Measurements from ENCODE around the gene FAM47E. TPM values are rescaled to one million over a fixed set of nuclear protein-coding genes. Genes with fewer than 3 reads are reported as not detected.

FAM47E gene
- total RNA-seq, 3 donors from 2014 or later (not counting 1 experiment from before 2014, with no cell fraction given): 0.21 to 0.85 TPM; not detected in 1

- H3K4me3 Mint-ChIP-seq: no peak overlapping the region
- peaks cover 2% of the 10 kb centered on the region for H3K36me3 Mint-ChIP-seq
- H3K4me1 ChIP-seq (ENCODE audit: control insufficient read depth, insufficient read depth, low read length): peaks cover 2% of the 10 kb centered on the region
- peaks cover 43 to 69% of the 10 kb centered on the region in 2 donors for H3K27me3 Mint-ChIP-seq (ENCODE audit: low read depth in 2 of 2)
- H3K4me1 Mint-ChIP-seq: peaks cover 3% of the 10 kb centered on the region in 2 donors
- H3K9me3 ChIP-seq (ENCODE audit: control insufficient read depth, insufficient read depth, low read length): no peaks in the 10 kb centered on the region
- no peak for TF ChIP-seq CTCF (IDR thresholded peaks at IDR 0.05)
- H3K4me3 ChIP-seq (ENCODE audit: low read length): no peak overlapping the region
- WGBS (ENCODE audit: insufficient coverage): 71% methylated on average over 1 of the region's 1 CpG
- H3K27me3 ChIP-seq (ENCODE audit: control insufficient read depth, insufficient read depth, low read length): peaks cover 27% of the 10 kb centered on the region
- H3K9me3 Mint-ChIP-seq: no peaks in the 10 kb centered on the region
- intact Hi-C loops (cut with micrococcal nuclease): no loop called here
- ATAC-seq: no peak
- no peak for DNase-seq
- H3K27ac Mint-ChIP-seq: no peak overlapping the region
- H3K36me3 ChIP-seq (ENCODE audit: control insufficient read depth, insufficient read depth, low read length): no peaks in the 10 kb centered on the region
- H3K27ac ChIP-seq (ENCODE audit: low read length): no peak overlapping the region
Observed at GRCh38 chr4:76246025-76246424, 5.5 kb upstream of the FAM47E start.

- intact Hi-C loops (cut with micrococcal nuclease): no loop called here
- H3K27me3 Mint-ChIP-seq (ENCODE audit: low read depth in 2 of 2): peaks cover 46 to 70% of the 10 kb centered on the region in 2 donors
Observed at GRCh38 chr4:76246852-76247251, 4.7 kb upstream of the FAM47E start.

GRCh38 chr4:76250962-76251361, 559 bp upstream of the FAM47E start:
- Histone ChIP-seq H3K4me1 (ENCODE audit: control insufficient read depth, insufficient read depth, low read length) (peaks cover 12% of the 10 kb centered on the region), H3K27ac (ENCODE audit: low read length) (no peak overlapping the region), H3K4me3 (ENCODE audit: low read length) (no peak overlapping the region), H3K36me3 (ENCODE audit: control insufficient read depth, insufficient read depth, low read length) (no peaks in the 10 kb centered on the region), H3K27me3 (ENCODE audit: control insufficient read depth, insufficient read depth, low read length) (peaks cover 34% of the 10 kb centered on the region), H3K9me3 (ENCODE audit: control insufficient read depth, insufficient read depth, low read length) (no peaks in the 10 kb centered on the region)
- Mint-ChIP-seq H3K27ac (peak overlapping the region; percentile 29 to 41), H3K36me3 (no peaks in the 10 kb centered on the region), H3K4me3 (peak overlapping the region; percentile 79), H3K27me3 (ENCODE audit: low read depth in 2 of 2) (peaks cover 60 to 92% of the 10 kb centered on the region in 2 donors), H3K4me1 (peaks cover 8 to 13% of the 10 kb centered on the region in 2 donors), H3K9me3 (no peaks in the 10 kb centered on the region)
- DNase-seq (peak in 1 of 2 donors; percentile 6), ATAC-seq (no peak)
- no peak for TF ChIP-seq CTCF (IDR thresholded peaks at IDR 0.05)
- intact Hi-C loops (cut with micrococcal nuclease): loop anchor here (5.0 kb wide), 1 partner anchor 39 kb away; the partner anchor contains the start of gene SCARB2
- WGBS (ENCODE audit: insufficient coverage): 29% methylated on average over 6 of the region's 6 CpGs

More at GRCh38 chr4:76246852-76247251, 4.7 kb upstream of the FAM47E start:
- H3K4me1 Mint-ChIP-seq: peaks cover 8 to 11% of the 10 kb centered on the region in 2 donors
- Histone ChIP-seq H3K9me3 (ENCODE audit: control insufficient read depth, insufficient read depth, low read length) (no peaks in the 10 kb centered on the region), H3K27ac (ENCODE audit: low read length) (no peak overlapping the region), H3K4me3 (ENCODE audit: low read length) (no peak overlapping the region), H3K27me3 (ENCODE audit: control insufficient read depth, insufficient read depth, low read length) (peaks cover 32% of the 10 kb centered on the region), H3K36me3 (ENCODE audit: control insufficient read depth, insufficient read depth, low read length) (no peaks in the 10 kb centered on the region), H3K4me1 (ENCODE audit: control insufficient read depth, insufficient read depth, low read length) (peaks cover 9% of the 10 kb centered on the region)
- no peak for ATAC-seq
- H3K4me3 Mint-ChIP-seq: no peak overlapping the region
- H3K9me3 Mint-ChIP-seq: no peaks in the 10 kb centered on the region
- no peaks in the 10 kb centered on the region for H3K36me3 Mint-ChIP-seq
- no peak overlapping the region for H3K27ac Mint-ChIP-seq
- no peak for TF ChIP-seq CTCF (IDR thresholded peaks at IDR 0.05)
- no peak for DNase-seq

GRCh38 chr4:76252271-76252653, 741 bp downstream of the FAM47E start:
- H3K9me3 Mint-ChIP-seq: no peaks in the 10 kb centered on the region
- Histone ChIP-seq H3K27ac (ENCODE audit: low read length) (no peak overlapping the region), H3K36me3 (ENCODE audit: control insufficient read depth, insufficient read depth, low read length) (no peaks in the 10 kb centered on the region), H3K9me3 (ENCODE audit: control insufficient read depth, insufficient read depth, low read length) (no peaks in the 10 kb centered on the region), H3K27me3 (ENCODE audit: control insufficient read depth, insufficient read depth, low read length) (peaks cover 36% of the 10 kb centered on the region), H3K4me3 (ENCODE audit: low read length) (no peak overlapping the region), H3K4me1 (ENCODE audit: control insufficient read depth, insufficient read depth, low read length) (peaks cover 12% of the 10 kb centered on the region)
- intact Hi-C loops (cut with micrococcal nuclease): loop anchor here (5.0 kb wide), 1 partner anchor 40 kb away; the partner anchor contains the start of gene SCARB2
- TF ChIP-seq CTCF (IDR thresholded peaks at IDR 0.05): no peak
- DNase-seq: no peak
- ATAC-seq: no peak
- no peak overlapping the region for H3K27ac Mint-ChIP-seq
- H3K4me1 Mint-ChIP-seq: peaks cover 8 to 13% of the 10 kb centered on the region in 2 donors
- WGBS (ENCODE audit: insufficient coverage): 91% methylated on average over 8 of the region's 8 CpGs
- H3K4me3 Mint-ChIP-seq: peak overlapping the region; percentile 26
- peaks cover 56 to 80% of the 10 kb centered on the region in 2 donors for H3K27me3 Mint-ChIP-seq (ENCODE audit: low read depth in 2 of 2)
- no peaks in the 10 kb centered on the region for H3K36me3 Mint-ChIP-seq

Measured in natural killer cell (primary cell).